GM11168 (cell line): ENCODE results near the gene ST6GAL2.

ENCODE experiments used
- in situ Hi-C: fragments of 300-500 bp; cut with MboI; formaldehyde crosslinking; loops from one replicate; pipeline ENCODE4 v1.12.0; 2022; ENCODE audit warnings: low sequenced_read_pairs; ENCODE audit not compliant: unreplicated experiment

Gene ST6GAL2

DNA sequence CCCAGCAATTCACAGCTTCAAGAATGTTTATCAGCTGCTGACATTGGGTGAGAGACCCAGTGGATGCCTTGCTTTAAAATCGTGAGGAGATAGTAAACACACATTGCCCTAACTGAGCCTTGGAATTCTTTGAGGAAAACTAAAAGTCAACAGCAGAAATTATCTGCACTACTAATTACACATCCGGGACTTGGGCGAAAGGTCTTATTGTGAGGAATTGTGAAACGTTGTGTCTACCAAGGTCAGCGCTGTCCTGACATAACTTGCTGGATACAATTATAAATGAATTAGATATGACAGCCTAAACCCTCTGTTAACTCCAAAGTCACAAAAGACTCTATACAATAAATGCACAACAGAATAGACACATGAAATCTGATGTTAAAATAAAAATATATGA lies 121.4 kb downstream of the ST6GAL2 start:
- in situ Hi-C loops: no loop called here

DNA sequence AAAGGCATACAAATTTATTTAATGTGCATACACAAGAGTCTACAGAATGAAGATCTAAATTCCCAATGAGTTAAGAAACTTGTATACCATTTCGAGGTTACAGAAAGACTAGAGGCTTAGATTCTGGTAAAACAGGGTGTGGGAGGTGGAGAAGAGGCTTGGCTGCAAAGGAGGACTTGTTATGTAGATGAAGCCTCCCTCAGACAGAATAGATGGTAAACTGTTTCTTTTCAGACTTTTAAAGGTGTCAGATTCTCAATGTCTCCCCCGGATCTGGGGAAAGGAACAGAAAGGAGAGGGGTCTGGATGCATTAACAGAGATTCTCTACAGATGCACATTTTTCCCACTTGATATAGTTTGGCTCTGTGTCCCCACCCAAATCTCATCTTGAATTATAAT lies 126.0 kb downstream of the ST6GAL2 start:
- in situ Hi-C loops: no loop called here

DNA sequence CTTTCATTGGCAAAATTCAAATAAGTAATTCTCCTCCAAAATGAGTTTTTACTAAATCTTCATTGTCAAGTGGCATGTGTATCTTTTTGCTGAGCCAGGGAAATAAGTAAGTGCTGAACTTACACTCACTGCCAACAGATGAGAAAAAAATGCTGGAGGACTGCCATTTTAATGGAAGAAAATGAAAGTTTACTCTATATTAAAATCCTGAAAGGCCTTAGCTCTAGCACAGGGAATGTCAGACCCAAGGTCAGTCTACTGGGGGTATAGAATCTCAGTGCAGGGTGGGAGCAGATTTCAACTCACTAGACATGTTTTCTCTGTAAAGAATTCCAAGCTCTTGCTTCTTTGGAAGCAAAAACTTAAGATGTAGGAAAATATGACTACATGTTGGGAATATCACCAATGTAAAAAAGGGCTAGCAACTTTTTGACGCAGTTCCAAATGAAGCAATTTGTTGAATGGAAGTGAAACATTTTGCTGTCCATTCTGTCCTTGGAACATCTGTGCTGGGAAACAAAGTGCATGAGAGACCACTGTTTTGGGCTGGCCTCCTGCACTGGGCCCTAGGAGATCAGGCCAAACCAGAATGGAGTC lies 127.0 kb downstream of the ST6GAL2 start:
- in situ Hi-C loops: no loop called here
